T47D (cell line): ENCODE measurements around the gene MED4.

Experiments
- DNase-seq, 2 experiments: peaks; one replicate each; pipeline versions ENCODE4 v3.0.0 to v3.0.0-alpha.2; 2011 to 2012; ENCODE audit warnings: low read depth in 1 of 2, low spot score in 1 of 2
- JUND ChIP-seq: IDR thresholded peaks from 2 replicates; pipeline ENCODE4 v1.6.1; 2012; ENCODE audit warnings: low read depth
- in situ Hi-C: cut with HindIII; loops from 2 replicates; pipeline ENCODE4 v1.10.0; 2016; ENCODE audit warnings: low sequenced_read_pairs, low pct_unique_long_range_greater_than_20kb

Gene MED4

GRCh38 chr13:48116808-48117207, 21.9 kb upstream of the MED4 start:
- TF ChIP-seq JUND, result no peak
- DNase-seq, result no peak
- in situ Hi-C loops, result no loop called here

- DNase-seq, result no peak
- TF ChIP-seq JUND, result no peak
- in situ Hi-C loops, result no loop called here
Observed at GRCh38 chr13:48113756-48114130, 18.8 kb upstream of the MED4 start.

- in situ Hi-C loops, result no loop called here
- no peak for TF ChIP-seq JUND
Observed at GRCh38 chr13:48112896-48113755, 18.2 kb upstream of the MED4 start.

GRCh38 chr13:48110931-48111721, 16.2 kb upstream of the MED4 start:
- in situ Hi-C loops, result no loop called here
- DNase-seq, result peak in 1 of 2 experiments; percentile 23
- no peak for TF ChIP-seq JUND

More at GRCh38 chr13:48112896-48113755, 18.2 kb upstream of the MED4 start:
- DNase-seq, result no peak

- in situ Hi-C loops, result no loop called here
- no peak for DNase-seq
- no peak for TF ChIP-seq JUND
Observed at GRCh38 chr13:48110132-48110868, 15.4 kb upstream of the MED4 start.

- DNase-seq, result no peak
- in situ Hi-C loops, result no loop called here
- no peak for TF ChIP-seq JUND
Observed at GRCh38 chr13:48108106-48108505, 13.2 kb upstream of the MED4 start.

- in situ Hi-C loops, result no loop called here
- DNase-seq, result no peak
- TF ChIP-seq JUND, result no peak
Observed at GRCh38 chr13:48097793-48098192, 2.9 kb upstream of the MED4 start.

- in situ Hi-C loops, result no loop called here
- peak in 1 of 2 experiments; percentile 58 for DNase-seq
- no peak for TF ChIP-seq JUND
Observed at GRCh38 chr13:48096670-48097069, 1.8 kb upstream of the MED4 start.

- in situ Hi-C loops, result no loop called here
- no peak for DNase-seq
- no peak for TF ChIP-seq JUND
Observed at GRCh38 chr13:48094404-48094780, 512 bp downstream of the MED4 start.

GRCh38 chr13:48093588-48093987, 1.3 kb downstream of the MED4 start:
- DNase-seq, result no peak
- TF ChIP-seq JUND, result no peak
- in situ Hi-C loops, result no loop called here

- no peak for TF ChIP-seq JUND
- in situ Hi-C loops, result no loop called here
- DNase-seq, result no peak
Observed at GRCh38 chr13:48086272-48086671, 8.6 kb downstream of the MED4 start.

GRCh38 chr13:48081739-48082138, 13.2 kb downstream of the MED4 start:
- no peak for TF ChIP-seq JUND
- in situ Hi-C loops, result no loop called here
- DNase-seq, result no peak
